ENCODE data around the gene IL17D.

The IL17D gene

GRCh38 chr13:20686167-20686566 lies 17.3 kb upstream of the IL17D start:
- ATAC-seq = no peak
- TF ChIP-seq PPARA (CRISPR knock-in tag; IDR thresholded peaks at IDR 0.05; ENCODE audit: borderline replicate concordance) (no peak), TCF4 (CRISPR knock-in tag; IDR thresholded peaks at IDR 0.05; ENCODE audit: borderline replicate concordance) (no peak), GLIS3 (CRISPR knock-in tag; IDR thresholded peaks at IDR 0.05) (no peak)

DNA sequence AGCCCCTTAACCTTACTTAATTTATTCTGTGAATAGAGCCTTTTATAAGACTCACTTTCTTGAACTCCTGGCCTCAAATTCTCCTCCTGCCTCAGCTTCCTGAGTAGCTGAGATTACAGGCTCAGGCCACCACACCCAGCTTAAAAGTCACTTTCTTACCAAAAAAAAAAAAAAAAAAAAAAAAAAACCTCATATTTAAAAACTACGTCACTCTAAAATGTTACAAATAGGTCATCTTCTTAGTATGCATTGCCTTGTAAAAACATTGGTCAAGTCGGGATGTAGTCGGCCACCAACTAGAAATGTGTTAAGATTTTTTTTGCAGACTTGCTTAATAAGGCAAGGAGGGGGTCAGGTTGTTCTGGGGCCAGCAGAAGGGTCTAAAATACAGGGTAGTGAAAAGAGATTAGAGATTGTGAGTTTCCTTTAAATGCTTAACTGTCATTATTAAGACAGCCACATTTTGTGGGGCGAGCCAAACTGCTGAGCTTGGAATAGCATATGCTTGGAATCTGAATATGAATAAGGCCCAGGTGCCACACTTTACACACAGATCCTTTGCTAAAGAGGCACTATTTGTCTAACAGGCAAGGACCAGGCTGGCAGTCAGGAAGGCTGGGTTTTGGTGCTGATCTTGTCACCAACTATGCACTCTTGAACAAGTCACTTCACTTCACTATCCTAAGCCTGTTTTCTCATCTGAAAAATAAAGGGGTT lies 16.5 kb upstream of the IL17D start:
- TF ChIP-seq TCF4 (CRISPR knock-in tag; IDR thresholded peaks at IDR 0.05; ENCODE audit: borderline replicate concordance) = no peak
- TF ChIP-seq BACH2 (CRISPR knock-in tag; IDR thresholded peaks at IDR 0.05; ENCODE audit: borderline replicate concordance) = no peak
- TF ChIP-seq, protein P1, sequence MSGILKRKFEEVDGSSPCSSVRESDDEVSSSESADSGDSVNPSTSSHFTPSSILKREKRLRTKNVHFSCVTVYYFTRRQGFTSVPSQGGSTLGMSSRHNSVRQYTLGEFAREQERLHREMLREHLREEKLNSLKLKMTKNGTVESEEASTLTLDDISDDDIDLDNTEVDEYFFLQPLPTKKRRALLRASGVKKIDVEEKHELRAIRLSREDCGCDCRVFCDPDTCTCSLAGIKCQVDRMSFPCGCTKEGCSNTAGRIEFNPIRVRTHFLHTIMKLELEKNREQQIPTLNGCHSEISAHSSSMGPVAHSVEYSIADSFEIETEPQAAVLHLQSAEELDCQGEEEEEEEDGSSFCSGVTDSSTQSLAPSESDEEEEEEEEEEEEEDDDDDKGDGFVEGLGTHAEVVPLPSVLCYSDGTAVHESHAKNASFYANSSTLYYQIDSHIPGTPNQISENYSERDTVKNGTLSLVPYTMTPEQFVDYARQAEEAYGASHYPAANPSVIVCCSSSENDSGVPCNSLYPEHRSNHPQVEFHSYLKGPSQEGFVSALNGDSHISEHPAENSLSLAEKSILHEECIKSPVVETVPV (CRISPR knock-in tag; IDR thresholded peaks at IDR 0.05) = no peak
- no peak for TF ChIP-seq TSHZ2 (CRISPR knock-in tag; IDR thresholded peaks at IDR 0.05)
- no peak for TF ChIP-seq ZFP30 (CRISPR knock-in tag; IDR thresholded peaks at IDR 0.05)
- TF ChIP-seq ZNF8 (CRISPR knock-in tag; IDR thresholded peaks at IDR 0.05) = no peak
- no peak for TF ChIP-seq ISL1 (CRISPR knock-in tag; IDR thresholded peaks at IDR 0.05)
- no peak for TF ChIP-seq RARB (CRISPR knock-in tag; IDR thresholded peaks at IDR 0.05)
- no peak for TF ChIP-seq ZFP3 (CRISPR knock-in tag; IDR thresholded peaks at IDR 0.05)
- TF ChIP-seq, protein P2, sequence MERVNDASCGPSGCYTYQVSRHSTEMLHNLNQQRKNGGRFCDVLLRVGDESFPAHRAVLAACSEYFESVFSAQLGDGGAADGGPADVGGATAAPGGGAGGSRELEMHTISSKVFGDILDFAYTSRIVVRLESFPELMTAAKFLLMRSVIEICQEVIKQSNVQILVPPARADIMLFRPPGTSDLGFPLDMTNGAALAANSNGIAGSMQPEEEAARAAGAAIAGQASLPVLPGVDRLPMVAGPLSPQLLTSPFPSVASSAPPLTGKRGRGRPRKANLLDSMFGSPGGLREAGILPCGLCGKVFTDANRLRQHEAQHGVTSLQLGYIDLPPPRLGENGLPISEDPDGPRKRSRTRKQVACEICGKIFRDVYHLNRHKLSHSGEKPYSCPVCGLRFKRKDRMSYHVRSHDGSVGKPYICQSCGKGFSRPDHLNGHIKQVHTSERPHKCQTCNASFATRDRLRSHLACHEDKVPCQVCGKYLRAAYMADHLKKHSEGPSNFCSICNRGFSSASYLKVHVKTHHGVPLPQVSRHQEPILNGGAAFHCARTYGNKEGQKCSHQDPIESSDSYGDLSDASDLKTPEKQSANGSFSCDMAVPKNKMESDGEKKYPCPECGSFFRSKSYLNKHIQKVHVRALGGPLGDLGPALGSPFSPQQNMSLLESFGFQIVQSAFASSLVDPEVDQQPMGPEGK (CRISPR knock-in tag; IDR thresholded peaks at IDR 0.05; ENCODE audit: borderline replicate concordance) = no peak
- TF ChIP-seq GLIS3 (CRISPR knock-in tag; IDR thresholded peaks at IDR 0.05) = no peak
- TF ChIP-seq ESRRG (CRISPR knock-in tag; IDR thresholded peaks at IDR 0.05) = no peak
- TF ChIP-seq PPARA (CRISPR knock-in tag; IDR thresholded peaks at IDR 0.05; ENCODE audit: borderline replicate concordance) = no peak
- TF ChIP-seq ZNF565 (CRISPR knock-in tag; conservative IDR thresholded peaks at IDR 0.05; ENCODE audit: low read depth) = no peak
- no peak for TF ChIP-seq SNAI2 (CRISPR knock-in tag; IDR thresholded peaks at IDR 0.05)
- TF ChIP-seq POU6F1 (CRISPR knock-in tag; IDR thresholded peaks at IDR 0.05; ENCODE audit: borderline replicate concordance, low read depth) = no peak
- no peak for ATAC-seq

DNA sequence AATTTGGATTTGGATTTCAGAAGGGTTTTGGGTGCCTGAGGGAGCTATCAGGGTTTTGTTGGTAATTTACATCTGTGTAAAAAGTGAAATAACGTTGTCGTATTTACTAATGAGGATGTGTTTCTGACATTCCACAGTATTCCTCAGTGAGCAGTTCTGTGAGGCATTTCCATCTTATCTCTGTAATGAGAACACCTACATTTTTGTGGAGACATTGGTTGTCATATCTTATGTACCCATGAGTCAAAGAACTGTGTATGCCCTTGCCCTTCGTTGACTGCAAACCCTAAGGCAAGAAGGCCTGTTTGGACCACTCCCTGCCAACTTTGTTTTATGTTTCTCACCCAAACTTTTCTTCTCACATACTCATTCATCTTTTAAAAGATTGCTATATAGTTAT lies 14.2 kb upstream of the IL17D start:
- no peak for ATAC-seq
- no peak for TF ChIP-seq ARNTL (CRISPR knock-in tag; IDR thresholded peaks at IDR 0.05; ENCODE audit: borderline replicate concordance, low read depth)
- no peak for TF ChIP-seq ZFP3 (CRISPR knock-in tag; IDR thresholded peaks at IDR 0.05)
- TF ChIP-seq GLIS3 (CRISPR knock-in tag; IDR thresholded peaks at IDR 0.05) = no peak
- no peak for TF ChIP-seq TCF4 (CRISPR knock-in tag; IDR thresholded peaks at IDR 0.05; ENCODE audit: borderline replicate concordance)
- no peak for TF ChIP-seq TSHZ2 (CRISPR knock-in tag; IDR thresholded peaks at IDR 0.05)
- no peak for TF ChIP-seq ESRRG (CRISPR knock-in tag; IDR thresholded peaks at IDR 0.05)
- no peak for TF ChIP-seq CSDC2 (CRISPR knock-in tag; IDR thresholded peaks at IDR 0.05)
- no peak for TF ChIP-seq RARB (CRISPR knock-in tag; IDR thresholded peaks at IDR 0.05)
- no peak for TF ChIP-seq ISL1 (CRISPR knock-in tag; IDR thresholded peaks at IDR 0.05)
- TF ChIP-seq SNAI2 (CRISPR knock-in tag; IDR thresholded peaks at IDR 0.05) = no peak
